Calu3 (cell line): ENCODE data around the gene UBE2G1. TPM values are rescaled to one million over a fixed set of nuclear protein-coding genes. Genes with fewer than 3 reads are reported as not detected.

Source experiments
- BruUV-seq: library from RNA; stranded (reverse); fragments of 400-500 nt; replicated peaks from 2 replicates; lab custom pipeline; 2021; lab: Mats Ljungman, UMichigan
- CTCF ChIA-PET: fragments of 300-600 bp; sonication (Branson Sonifier 250); formaldehyde crosslinking; loops from one replicate; lab custom pipeline; 2022; ENCODE audit warnings: antibody characterized with exemption; lab: Charles Lee
- DNase-seq: peaks from one replicate; pipeline ENCODE4 v3.0.0; 2022
- H3K27ac Mint-ChIP-seq: one replicate; pipeline ENCODE4 v1.8.0; 2022; ENCODE audit warnings: mixed read lengths; ENCODE audit not compliant: unreplicated experiment
- H3K27me3 Mint-ChIP-seq: one replicate; pipeline ENCODE4 v1.8.0; 2022; ENCODE audit warnings: mixed read lengths; ENCODE audit not compliant: unreplicated experiment
- H3K36me3 Mint-ChIP-seq: one replicate; pipeline ENCODE4 v1.8.0; 2022; ENCODE audit warnings: mild to moderate bottlenecking, moderate library complexity, mixed read lengths; ENCODE audit not compliant: insufficient read depth, unreplicated experiment
- H3K4me1 Mint-ChIP-seq: one replicate; pipeline ENCODE4 v1.8.0; 2022; ENCODE audit warnings: mild to moderate bottlenecking, low read depth, mixed read lengths; ENCODE audit not compliant: unreplicated experiment
- H3K4me3 Mint-ChIP-seq: one replicate; pipeline ENCODE4 v1.8.0; 2022; ENCODE audit warnings: mild to moderate bottlenecking, low read depth, moderate library complexity, mixed read lengths; ENCODE audit not compliant: unreplicated experiment
- H3K9me3 Mint-ChIP-seq: one replicate; pipeline ENCODE4 v1.8.0; 2022; ENCODE audit warnings: low read depth, mixed read lengths; ENCODE audit not compliant: unreplicated experiment
- intact Hi-C: fragments of 100-400 bp; cut with micrococcal nuclease; formaldehyde crosslinking; loops from one replicate; pipeline ENCODE4 v1.10.0; 2022; ENCODE audit not compliant: unreplicated experiment
- total RNA-seq: library from RNA; stranded (reverse); gene quantifications from 2 replicates; pipeline ENCODE4 v1.2.3, GENCODE V29; 2022
- TF ChIP-seq, protein P1 (sequence below): fragments of 200-600 bp; IDR thresholded peaks from one replicate; pipeline ENCODE4 v1.8.0; 2022; ENCODE audit warnings: antibody characterized with exemption; ENCODE audit not compliant: unreplicated experiment

The UBE2G1 gene
- total RNA-seq, 1 experiment from 2014 or later, result 52.0 TPM

DNA sequence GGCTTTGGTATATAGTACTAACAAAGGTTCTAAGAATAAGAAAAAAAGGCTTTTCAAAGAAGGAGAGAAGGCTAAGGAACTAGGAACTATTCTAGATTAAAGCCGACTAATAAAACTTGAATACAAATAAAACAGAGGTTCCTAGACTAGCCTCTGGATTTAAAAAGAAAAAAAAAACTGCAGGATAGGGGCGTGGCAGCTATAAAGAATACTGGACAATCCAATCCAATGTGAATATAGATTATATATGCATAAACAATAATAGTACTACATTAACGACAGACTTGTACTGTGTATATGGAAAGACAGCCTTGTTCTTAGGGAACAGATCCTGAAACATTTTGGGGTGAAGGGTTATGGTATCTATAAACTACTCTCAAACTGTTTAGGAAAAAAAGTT is 78.8 kb downstream of the UBE2G1 start:
- Mint-ChIP-seq H3K27me3 (no peaks in the 10 kb centered on the region), H3K4me1 (no peaks in the 10 kb centered on the region), H3K36me3 (no peaks in the 10 kb centered on the region), H3K9me3 (no peaks in the 10 kb centered on the region), H3K4me3 (no peak overlapping the region), H3K27ac (no peak overlapping the region)
- intact Hi-C loops, result no loop called here
- no peak for DNase-seq
- CTCF ChIA-PET, result no interaction called here
- TF ChIP-seq, protein P1, sequence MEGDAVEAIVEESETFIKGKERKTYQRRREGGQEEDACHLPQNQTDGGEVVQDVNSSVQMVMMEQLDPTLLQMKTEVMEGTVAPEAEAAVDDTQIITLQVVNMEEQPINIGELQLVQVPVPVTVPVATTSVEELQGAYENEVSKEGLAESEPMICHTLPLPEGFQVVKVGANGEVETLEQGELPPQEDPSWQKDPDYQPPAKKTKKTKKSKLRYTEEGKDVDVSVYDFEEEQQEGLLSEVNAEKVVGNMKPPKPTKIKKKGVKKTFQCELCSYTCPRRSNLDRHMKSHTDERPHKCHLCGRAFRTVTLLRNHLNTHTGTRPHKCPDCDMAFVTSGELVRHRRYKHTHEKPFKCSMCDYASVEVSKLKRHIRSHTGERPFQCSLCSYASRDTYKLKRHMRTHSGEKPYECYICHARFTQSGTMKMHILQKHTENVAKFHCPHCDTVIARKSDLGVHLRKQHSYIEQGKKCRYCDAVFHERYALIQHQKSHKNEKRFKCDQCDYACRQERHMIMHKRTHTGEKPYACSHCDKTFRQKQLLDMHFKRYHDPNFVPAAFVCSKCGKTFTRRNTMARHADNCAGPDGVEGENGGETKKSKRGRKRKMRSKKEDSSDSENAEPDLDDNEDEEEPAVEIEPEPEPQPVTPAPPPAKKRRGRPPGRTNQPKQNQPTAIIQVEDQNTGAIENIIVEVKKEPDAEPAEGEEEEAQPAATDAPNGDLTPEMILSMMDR, result no peak
- BruUV-seq, result no TSS peak

- Mint-ChIP-seq H3K36me3 (no peaks in the 10 kb centered on the region), H3K9me3 (no peaks in the 10 kb centered on the region), H3K4me1 (no peaks in the 10 kb centered on the region), H3K27ac (no peak overlapping the region), H3K4me3 (no peak overlapping the region), H3K27me3 (no peaks in the 10 kb centered on the region)
- no TSS peak for BruUV-seq
- CTCF ChIA-PET, result no interaction called here
- TF ChIP-seq, protein P1, result no peak
- intact Hi-C loops, result no loop called here
- no peak for DNase-seq
Measured at GRCh38 chr17:4276514-4276913, 90.0 kb downstream of the UBE2G1 start.

- intact Hi-C loops, result no loop called here
- TF ChIP-seq, protein P1, result no peak
- DNase-seq, result no peak
- CTCF ChIA-PET, result no interaction called here
- BruUV-seq, result no TSS peak
- Mint-ChIP-seq H3K9me3 (no peaks in the 10 kb centered on the region), H3K4me3 (no peak overlapping the region), H3K36me3 (no peaks in the 10 kb centered on the region), H3K4me1 (no peaks in the 10 kb centered on the region), H3K27me3 (no peaks in the 10 kb centered on the region), H3K27ac (peak overlapping the region; percentile 40)
Measured at GRCh38 chr17:4272972-4273368, 93.5 kb downstream of the UBE2G1 start.

DNA sequence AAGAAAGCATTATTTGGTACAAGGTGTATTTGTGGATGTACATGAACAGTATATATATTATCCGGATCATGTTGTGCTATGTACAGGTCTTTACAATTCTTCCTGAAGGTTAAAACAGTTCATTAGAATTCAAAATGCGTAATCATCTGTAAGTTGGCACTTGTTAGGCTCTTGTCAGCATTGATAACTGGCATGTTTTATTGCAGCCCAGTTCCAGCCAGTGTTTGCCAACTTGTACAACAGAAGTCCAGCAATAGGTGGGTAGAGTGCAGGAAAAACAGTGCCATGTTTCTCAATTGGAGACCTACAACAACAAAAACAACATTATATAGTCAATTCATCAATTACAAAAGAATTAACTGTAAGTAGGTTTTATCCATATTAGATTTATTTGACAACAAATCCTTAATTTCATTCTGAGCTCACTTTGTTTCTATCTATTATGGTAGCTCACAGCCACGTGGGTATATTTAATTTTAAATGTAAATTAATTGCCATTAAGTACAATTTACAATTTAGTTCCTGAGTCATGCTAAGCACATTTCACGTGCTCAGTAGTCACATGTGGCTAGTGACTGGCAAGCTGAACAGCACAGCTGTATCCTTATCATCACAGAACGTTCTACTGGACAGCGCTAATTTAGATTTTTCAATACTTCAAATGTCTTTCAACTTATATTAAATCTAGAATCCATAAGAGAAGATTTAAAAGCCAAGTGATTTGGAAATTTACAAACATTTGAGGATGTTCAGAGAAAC is 94.1 kb downstream of the UBE2G1 start:
- CTCF ChIA-PET, result no interaction called here
- Mint-ChIP-seq H3K27me3 (no peaks in the 10 kb centered on the region), H3K27ac (peak overlapping the region; percentile 40), H3K4me3 (no peak overlapping the region), H3K9me3 (no peaks in the 10 kb centered on the region), H3K4me1 (no peaks in the 10 kb centered on the region), H3K36me3 (no peaks in the 10 kb centered on the region)
- TF ChIP-seq, protein P1, result no peak
- DNase-seq, result no peak
- intact Hi-C loops, result no loop called here
- BruUV-seq, result no TSS peak
